ENCODE data around the gene C5orf58. TPM values are rescaled to one million over a fixed set of nuclear protein-coding genes. Genes with fewer than 3 reads are reported as not detected.
A peak's percentile ranks its signal among the peaks of the same experiment; 100 is the strongest.

The C5orf58 gene
- total and polyA plus RNA-seq, 12 donors = 0.39 to 0.80 TPM; not detected in 10

DNA sequence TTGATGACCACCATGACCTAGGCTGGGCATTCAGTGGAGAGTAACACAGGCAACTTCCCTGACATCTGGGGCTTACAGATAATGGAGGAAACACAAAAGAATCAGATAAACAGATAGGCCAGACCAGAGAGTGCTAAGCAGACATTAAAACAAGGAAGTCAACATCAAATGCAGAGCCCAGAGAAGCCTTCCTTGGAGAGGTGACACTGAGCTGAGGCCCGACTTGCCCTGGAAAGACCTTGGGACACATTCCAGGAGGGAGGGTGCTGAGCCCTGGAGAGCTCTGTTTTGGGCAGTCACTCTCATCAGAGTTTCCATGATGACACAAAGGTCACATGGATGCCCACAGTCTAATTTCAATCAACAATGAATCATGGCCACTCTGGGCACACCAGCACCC is 31.9 kb upstream of the C5orf58 start:
- H3K9me3 ChIP-seq (replicated peaks in 1 of 3) = no peaks in the 10 kb centered on the region
- H3K27me3 ChIP-seq = no peaks in the 10 kb centered on the region
- H3K27ac ChIP-seq = no peak overlapping the region
- H3K4me1 ChIP-seq (replicated peaks in 1 of 2) = no peaks in the 10 kb centered on the region
- H3K36me3 ChIP-seq (replicated peaks in 1 of 2) = no peaks in the 10 kb centered on the region
- intact Hi-C loops (cut with DNase I) = no loop called here
- peak; percentile 66 to 91 (median 81) for DNase-seq
- no peak for TF ChIP-seq POLR2A (IDR thresholded peaks at IDR 0.05)
- TF ChIP-seq, protein P1, sequence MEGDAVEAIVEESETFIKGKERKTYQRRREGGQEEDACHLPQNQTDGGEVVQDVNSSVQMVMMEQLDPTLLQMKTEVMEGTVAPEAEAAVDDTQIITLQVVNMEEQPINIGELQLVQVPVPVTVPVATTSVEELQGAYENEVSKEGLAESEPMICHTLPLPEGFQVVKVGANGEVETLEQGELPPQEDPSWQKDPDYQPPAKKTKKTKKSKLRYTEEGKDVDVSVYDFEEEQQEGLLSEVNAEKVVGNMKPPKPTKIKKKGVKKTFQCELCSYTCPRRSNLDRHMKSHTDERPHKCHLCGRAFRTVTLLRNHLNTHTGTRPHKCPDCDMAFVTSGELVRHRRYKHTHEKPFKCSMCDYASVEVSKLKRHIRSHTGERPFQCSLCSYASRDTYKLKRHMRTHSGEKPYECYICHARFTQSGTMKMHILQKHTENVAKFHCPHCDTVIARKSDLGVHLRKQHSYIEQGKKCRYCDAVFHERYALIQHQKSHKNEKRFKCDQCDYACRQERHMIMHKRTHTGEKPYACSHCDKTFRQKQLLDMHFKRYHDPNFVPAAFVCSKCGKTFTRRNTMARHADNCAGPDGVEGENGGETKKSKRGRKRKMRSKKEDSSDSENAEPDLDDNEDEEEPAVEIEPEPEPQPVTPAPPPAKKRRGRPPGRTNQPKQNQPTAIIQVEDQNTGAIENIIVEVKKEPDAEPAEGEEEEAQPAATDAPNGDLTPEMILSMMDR (IDR thresholded peaks at IDR 0.05) = no peak
- 0 to 18% (median 11%) methylated on average over 1 of the region's 1 CpG for WGBS, 4 donors
- H3K4me3 ChIP-seq = no peak overlapping the region

GRCh38 chr5:170201311-170201710 is 31.5 kb upstream of the C5orf58 start:
- no peaks in the 10 kb centered on the region for H3K4me1 ChIP-seq (replicated peaks in 1 of 2)
- no peaks in the 10 kb centered on the region for H3K27me3 ChIP-seq
- no peak overlapping the region for H3K27ac ChIP-seq
- TF ChIP-seq, protein P1 (IDR thresholded peaks at IDR 0.05) = no peak
- no peak for TF ChIP-seq POLR2A (IDR thresholded peaks at IDR 0.05)
- H3K36me3 ChIP-seq (replicated peaks in 1 of 2) = no peaks in the 10 kb centered on the region
- no peak overlapping the region for H3K4me3 ChIP-seq
- 58 to 70% (median 64%) methylated on average over 2 of the region's 2 CpGs for WGBS, 4 donors
- no peak for DNase-seq
- intact Hi-C loops (cut with DNase I) = no loop called here
- H3K9me3 ChIP-seq (replicated peaks in 1 of 3) = no peaks in the 10 kb centered on the region

DNA sequence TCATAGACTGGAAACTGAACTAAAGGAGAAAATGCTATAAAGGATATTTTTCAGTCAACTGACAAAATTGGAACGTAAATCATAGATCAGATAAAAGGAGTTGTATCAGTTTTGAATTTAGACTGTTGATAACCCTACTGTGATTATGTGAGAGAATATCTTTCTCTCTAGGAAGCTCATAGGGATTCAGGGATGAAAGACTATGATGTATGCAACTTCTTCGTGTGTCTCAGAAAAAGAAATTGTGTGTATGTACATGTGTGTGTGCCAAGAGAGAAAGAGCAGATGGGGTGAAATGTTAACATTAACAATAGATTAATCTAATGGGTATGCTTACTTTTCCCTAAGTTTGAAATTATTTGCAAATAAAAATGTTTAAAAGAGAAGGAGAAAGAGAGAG is 30.7 kb upstream of the C5orf58 start:
- H3K36me3 ChIP-seq (replicated peaks in 1 of 2) = no peaks in the 10 kb centered on the region
- intact Hi-C loops (cut with DNase I) = no loop called here
- 36 to 71% (median 52%) methylated on average over 2 of the region's 2 CpGs for WGBS, 4 donors

GRCh38 chr5:170204202-170204601 is 28.6 kb upstream of the C5orf58 start:
- Histone ChIP-seq H3K27me3 (no peaks in the 10 kb centered on the region), H3K4me3 (no peak overlapping the region), H3K36me3 (replicated peaks in 1 of 2) (no peaks in the 10 kb centered on the region), H3K4me1 (replicated peaks in 1 of 2) (no peaks in the 10 kb centered on the region), H3K9me3 (replicated peaks in 1 of 3) (no peaks in the 10 kb centered on the region), H3K27ac (no peak overlapping the region)
- DNase-seq = no peak
- intact Hi-C loops (cut with DNase I) = no loop called here
- 81 to 85% (median 84%) methylated on average over 5 of the region's 5 CpGs for WGBS, 4 donors
- TF ChIP-seq, protein P1 (IDR thresholded peaks at IDR 0.05) = no peak
- TF ChIP-seq POLR2A (IDR thresholded peaks at IDR 0.05) = no peak

More for the DNA sequence above, 30.7 kb upstream of the C5orf58 start:
- no peak overlapping the region for H3K4me3 ChIP-seq
- no peaks in the 10 kb centered on the region for H3K4me1 ChIP-seq (replicated peaks in 1 of 2)
- no peak overlapping the region for H3K27ac ChIP-seq
- TF ChIP-seq, protein P1 (IDR thresholded peaks at IDR 0.05) = no peak
- TF ChIP-seq POLR2A (IDR thresholded peaks at IDR 0.05) = no peak
- H3K27me3 ChIP-seq = no peaks in the 10 kb centered on the region
- H3K9me3 ChIP-seq (replicated peaks in 1 of 3) = no peaks in the 10 kb centered on the region
- no peak for DNase-seq

All from adrenal gland (tissue), 12 donors.